HepG2 (cell line): ENCODE results near the gene KRTAP5-6. TPM values are rescaled to one million over a fixed set of nuclear protein-coding genes. Genes with fewer than 3 reads are reported as not detected.

Experiments used
- ASH2L ChIP-seq: fragments of 300-600, 200-600 bp; sonication (generic); IDR thresholded peaks from 2 replicates; pipeline ENCODE4 v1.7.0; 2017; ENCODE audit warnings: low read depth, mild to moderate bottlenecking, moderate library complexity, mixed read lengths, low read length; ENCODE audit not compliant: insufficient read length
- CHD4 ChIP-seq: fragments of 200-600 bp; sonication (generic); IDR thresholded peaks from 2 replicates; pipeline ENCODE4 v1.7.0; 2017; ENCODE audit warnings: mild to moderate bottlenecking, low read length, borderline replicate concordance
- CREB1 ChIP-seq, 2 experiments: fragments of 450-650 bp in 1 of 2; IDR thresholded peaks; 2 replicates each; pipeline ENCODE4 v1.6.1; 2016 to 2017; ENCODE audit warnings: control low read depth in 1 of 2, mild to moderate bottlenecking in 1 of 2, missing compliant biosample characterization in 1 of 2, missing genetic modification characterization in 1 of 2
- HNRNPL ChIP-seq: fragments of 200-400 bp; formaldehyde crosslinking; IDR thresholded peaks from 2 replicates; pipeline ENCODE4 v1.6.1; 2017; ENCODE audit warnings: mild to moderate bottlenecking, low read depth, low read length
- IRF2 ChIP-seq: IDR thresholded peaks from 2 replicates; pipeline ENCODE4 v1.6.1; 2018; ENCODE audit warnings: missing genetic modification reagents, missing compliant biosample characterization
- NR2F1 ChIP-seq, 2 experiments: fragments of 450-650 bp in 1 of 2; formaldehyde crosslinking in 1 of 2; IDR thresholded peaks; 2 replicates each; pipeline versions ENCODE4 v1.5.0 to v1.6.1; 2016 to 2020; ENCODE audit warnings: mild to moderate bottlenecking in 1 of 2, missing compliant biosample characterization in 1 of 2, missing genetic modification reagents in 1 of 2, moderate library complexity in 1 of 2
- TBX3 ChIP-seq: fragments of 450-650 bp; IDR thresholded peaks from 2 replicates; pipeline ENCODE4 v1.6.1; 2017; ENCODE audit warnings: antibody characterized with exemption, mild to moderate bottlenecking, inconsistent platforms, borderline replicate concordance
- TEAD3 ChIP-seq: optimal IDR thresholded peaks from 2 replicates; pipeline ENCODE3; 2016; ENCODE audit warnings: borderline replicate concordance
- ZNF331 ChIP-seq: sonication (generic); formaldehyde crosslinking; IDR thresholded peaks from 2 replicates; pipeline ENCODE4 v1.4.0; 2020; ENCODE audit warnings: missing genetic modification reagents
- ZNF337 ChIP-seq: sonication (generic); formaldehyde crosslinking; IDR thresholded peaks from 2 replicates; pipeline ENCODE4 v1.5.1; 2020; ENCODE audit warnings: missing genetic modification reagents, low read depth, mild to moderate bottlenecking, borderline replicate concordance
- ZNF547 ChIP-seq: sonication (generic); formaldehyde crosslinking; IDR thresholded peaks from 2 replicates; pipeline ENCODE4 v1.5.1; 2020; ENCODE audit warnings: mild to moderate bottlenecking, missing genetic modification reagents
- ZNF577 ChIP-seq: sonication (generic); formaldehyde crosslinking; IDR thresholded peaks from 2 replicates; pipeline ENCODE4 v1.4.0; 2020; ENCODE audit warnings: mild to moderate bottlenecking, low read depth, missing genetic modification reagents, borderline replicate concordance
- polyA plus RNA-seq, 8 experiments: library from polyadenylated mRNA; depleted of rRNA in 3 of 8; stranded (reverse) in 7 of 8; unstranded in 1 of 8; fragments of >200 nt; fragmentation: Illumina TruSeq in 4 of 8; extraction: Trizol in 4 of 8; gene quantifications; 2 replicates each; pipeline versions ENCODE4 v1.2.1 to v1.2.3, GENCODE V29; 2011 to 2016; ENCODE audit warnings: low read depth in 4 of 8, missing spikeins in 1 of 8, mixed read lengths in 1 of 8; ENCODE audit not compliant: insufficient read depth in 1 of 8
- total RNA-seq, 5 experiments: library from RNA; depleted of rRNA; stranded (reverse); fragments of >200 nt; fragmentation: Illumina TruSeq; extraction: Trizol; gene quantifications; 2 replicates each; pipeline ENCODE4 v1.2.3, GENCODE V29; 2016; ENCODE audit warnings: low read depth in 1 of 5
- TF ChIP-seq, protein P1 (sequence below): sonication (generic); formaldehyde crosslinking; IDR thresholded peaks from 2 replicates; pipeline ENCODE4 v1.8.0; 2022; ENCODE audit warnings: missing genetic modification reagents, mild to moderate bottlenecking, inconsistent platforms, borderline replicate concordance
- TF ChIP-seq, protein P2 (sequence below): IDR thresholded peaks from 2 replicates; pipeline ENCODE4 v1.6.1; 2016; ENCODE audit warnings: low read depth
- TF ChIP-seq, protein P3 (sequence below): sonication (generic); formaldehyde crosslinking; IDR thresholded peaks from 2 replicates; pipeline ENCODE4 v1.4.0; 2020; ENCODE audit warnings: missing genetic modification reagents
- TF ChIP-seq, protein P4 (sequence below): sonication (generic); formaldehyde crosslinking; IDR thresholded peaks from 2 replicates; pipeline ENCODE4 v1.4.0; 2020; ENCODE audit warnings: missing genetic modification reagents
- TF ChIP-seq, protein P5 (sequence below): IDR thresholded peaks from 2 replicates; pipeline ENCODE4 v1.6.1; 2016; ENCODE audit warnings: mild to moderate bottlenecking
- TF ChIP-seq, protein P6 (sequence below): sonication (generic); formaldehyde crosslinking; conservative IDR thresholded peaks from 2 replicates; pipeline ENCODE4 v1.4.0; 2020; ENCODE audit warnings: missing genetic modification reagents

Gene KRTAP5-6
- total and polyA plus RNA-seq, 2 of the 13 experiments (the other 11 are each of a cell fraction or from before 2014, with no cell fraction given), result not detected

DNA sequence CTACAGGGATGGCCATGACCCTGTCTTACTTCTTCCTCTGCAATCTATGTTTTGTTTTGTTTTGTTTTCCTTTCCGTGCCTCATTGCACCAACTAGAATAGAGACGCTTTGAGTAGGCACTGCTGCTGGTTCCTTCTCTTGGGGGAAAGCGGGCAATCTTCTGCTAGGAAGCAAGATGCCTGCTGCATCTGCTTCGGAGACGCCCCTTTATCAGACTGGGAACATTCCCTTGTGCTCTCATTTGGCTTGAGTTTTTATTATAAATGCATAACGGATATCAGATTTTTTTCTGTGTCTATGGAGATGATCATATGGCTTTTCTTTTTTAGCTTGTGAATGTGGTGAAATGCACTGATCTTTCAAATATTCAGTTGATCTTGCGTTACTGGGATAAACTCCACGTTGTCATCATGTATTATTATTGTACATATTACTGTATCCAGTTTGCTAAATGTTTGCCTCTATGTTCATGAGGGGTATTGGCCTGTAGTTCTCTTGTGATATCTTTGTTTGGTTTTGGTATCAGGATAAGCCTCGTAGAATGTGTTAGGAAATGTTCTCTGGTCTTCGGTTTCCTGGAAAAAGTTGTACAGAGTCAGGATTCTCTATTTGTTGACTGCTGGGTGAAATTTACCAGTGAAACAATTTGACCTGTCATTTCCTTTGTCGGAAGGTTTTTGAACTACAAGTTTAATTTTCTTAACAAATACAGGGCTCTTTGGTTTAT is 23.4 kb upstream of the KRTAP5-6 start (continued):
- TF ChIP-seq, protein P1, sequence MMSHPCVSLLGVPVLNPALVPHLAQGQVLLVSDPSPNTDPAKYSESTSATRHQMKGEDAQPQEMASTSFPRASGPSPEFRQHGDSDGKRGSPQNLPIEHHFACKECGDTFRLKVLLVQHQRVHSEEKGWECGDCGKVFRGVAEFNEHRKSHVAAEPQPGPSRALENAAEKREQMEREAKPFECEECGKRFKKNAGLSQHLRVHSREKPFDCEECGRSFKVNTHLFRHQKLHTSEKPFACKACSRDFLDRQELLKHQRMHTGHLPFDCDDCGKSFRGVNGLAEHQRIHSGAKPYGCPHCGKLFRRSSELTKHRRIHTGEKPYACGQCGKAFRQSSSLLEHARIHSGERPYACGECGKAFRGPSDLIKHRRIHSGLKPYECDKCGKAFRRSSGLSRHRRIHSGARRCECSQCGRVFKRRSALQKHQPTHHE (CRISPR knock-in tag), result no peak
- TF ChIP-seq ZNF547, result no peak
- TF ChIP-seq, protein P2, sequence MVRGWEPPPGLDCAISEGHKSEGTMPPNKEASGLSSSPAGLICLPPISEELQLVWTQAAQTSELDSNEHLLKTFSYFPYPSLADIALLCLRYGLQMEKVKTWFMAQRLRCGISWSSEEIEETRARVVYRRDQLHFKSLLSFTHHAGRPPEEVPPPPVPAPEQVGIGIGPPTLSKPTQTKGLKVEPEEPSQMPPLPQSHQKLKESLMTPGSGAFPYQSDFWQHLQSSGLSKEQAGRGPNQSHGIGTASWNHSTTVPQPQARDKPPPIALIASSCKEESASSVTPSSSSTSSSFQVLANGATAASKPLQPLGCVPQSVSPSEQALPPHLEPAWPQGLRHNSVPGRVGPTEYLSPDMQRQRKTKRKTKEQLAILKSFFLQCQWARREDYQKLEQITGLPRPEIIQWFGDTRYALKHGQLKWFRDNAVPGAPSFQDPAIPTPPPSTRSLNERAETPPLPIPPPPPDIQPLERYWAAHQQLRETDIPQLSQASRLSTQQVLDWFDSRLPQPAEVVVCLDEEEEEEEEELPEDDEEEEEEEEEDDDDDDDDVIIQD (CRISPR knock-in tag), result peak; percentile 40; the same call in 1 of the 2 replicates
- TF ChIP-seq ZNF577, result no peak
- TF ChIP-seq TBX3, result 0 out of 2 replicates have a peak, but pooled peaks have one; percentile 41
- TF ChIP-seq ASH2L, result no peak
- no peak for TF ChIP-seq HNRNPL
- TF ChIP-seq CREB1 (IDR thresholded peaks at IDR 0.05), result no peak
- TF ChIP-seq CREB1 (CRISPR knock-in tag; IDR thresholded peaks at IDR 0.05), result 0 out of 2 replicates have a peak, but pooled peaks have one; percentile 37
- TF ChIP-seq ZNF331, result peak; percentile 38; the same call in 1 of the 2 replicates
- peak; percentile 69; the same call in 1 of the 2 replicates for TF ChIP-seq IRF2 (CRISPR knock-in tag)
- TF ChIP-seq, protein P3, sequence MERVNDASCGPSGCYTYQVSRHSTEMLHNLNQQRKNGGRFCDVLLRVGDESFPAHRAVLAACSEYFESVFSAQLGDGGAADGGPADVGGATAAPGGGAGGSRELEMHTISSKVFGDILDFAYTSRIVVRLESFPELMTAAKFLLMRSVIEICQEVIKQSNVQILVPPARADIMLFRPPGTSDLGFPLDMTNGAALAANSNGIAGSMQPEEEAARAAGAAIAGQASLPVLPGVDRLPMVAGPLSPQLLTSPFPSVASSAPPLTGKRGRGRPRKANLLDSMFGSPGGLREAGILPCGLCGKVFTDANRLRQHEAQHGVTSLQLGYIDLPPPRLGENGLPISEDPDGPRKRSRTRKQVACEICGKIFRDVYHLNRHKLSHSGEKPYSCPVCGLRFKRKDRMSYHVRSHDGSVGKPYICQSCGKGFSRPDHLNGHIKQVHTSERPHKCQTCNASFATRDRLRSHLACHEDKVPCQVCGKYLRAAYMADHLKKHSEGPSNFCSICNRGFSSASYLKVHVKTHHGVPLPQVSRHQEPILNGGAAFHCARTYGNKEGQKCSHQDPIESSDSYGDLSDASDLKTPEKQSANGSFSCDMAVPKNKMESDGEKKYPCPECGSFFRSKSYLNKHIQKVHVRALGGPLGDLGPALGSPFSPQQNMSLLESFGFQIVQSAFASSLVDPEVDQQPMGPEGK (CRISPR knock-in tag), result peak; percentile 51
- TF ChIP-seq CHD4, result 0 out of 2 replicates have a peak, but pooled peaks have one; percentile 27
- peak; percentile 60 for TF ChIP-seq TEAD3 (CRISPR knock-in tag)
- 0 out of 4 replicates have a peak, but pooled peaks of 1 of the 2 experiments have one; percentile 17 for TF ChIP-seq NR2F1 (CRISPR knock-in tag; IDR thresholded peaks at IDR 0.05)
- TF ChIP-seq, protein P4, sequence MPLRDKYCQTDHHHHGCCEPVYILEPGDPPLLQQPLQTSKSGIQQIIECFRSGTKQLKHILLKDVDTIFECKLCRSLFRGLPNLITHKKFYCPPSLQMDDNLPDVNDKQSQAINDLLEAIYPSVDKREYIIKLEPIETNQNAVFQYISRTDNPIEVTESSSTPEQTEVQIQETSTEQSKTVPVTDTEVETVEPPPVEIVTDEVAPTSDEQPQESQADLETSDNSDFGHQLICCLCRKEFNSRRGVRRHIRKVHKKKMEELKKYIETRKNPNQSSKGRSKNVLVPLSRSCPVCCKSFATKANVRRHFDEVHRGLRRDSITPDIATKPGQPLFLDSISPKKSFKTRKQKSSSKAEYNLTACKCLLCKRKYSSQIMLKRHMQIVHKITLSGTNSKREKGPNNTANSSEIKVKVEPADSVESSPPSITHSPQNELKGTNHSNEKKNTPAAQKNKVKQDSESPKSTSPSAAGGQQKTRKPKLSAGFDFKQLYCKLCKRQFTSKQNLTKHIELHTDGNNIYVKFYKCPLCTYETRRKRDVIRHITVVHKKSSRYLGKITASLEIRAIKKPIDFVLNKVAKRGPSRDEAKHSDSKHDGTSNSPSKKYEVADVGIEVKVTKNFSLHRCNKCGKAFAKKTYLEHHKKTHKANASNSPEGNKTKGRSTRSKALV (CRISPR knock-in tag), result 0 out of 2 replicates have a peak, but pooled peaks have one; percentile 47
- no peak for TF ChIP-seq ZNF337
- TF ChIP-seq, protein P5, sequence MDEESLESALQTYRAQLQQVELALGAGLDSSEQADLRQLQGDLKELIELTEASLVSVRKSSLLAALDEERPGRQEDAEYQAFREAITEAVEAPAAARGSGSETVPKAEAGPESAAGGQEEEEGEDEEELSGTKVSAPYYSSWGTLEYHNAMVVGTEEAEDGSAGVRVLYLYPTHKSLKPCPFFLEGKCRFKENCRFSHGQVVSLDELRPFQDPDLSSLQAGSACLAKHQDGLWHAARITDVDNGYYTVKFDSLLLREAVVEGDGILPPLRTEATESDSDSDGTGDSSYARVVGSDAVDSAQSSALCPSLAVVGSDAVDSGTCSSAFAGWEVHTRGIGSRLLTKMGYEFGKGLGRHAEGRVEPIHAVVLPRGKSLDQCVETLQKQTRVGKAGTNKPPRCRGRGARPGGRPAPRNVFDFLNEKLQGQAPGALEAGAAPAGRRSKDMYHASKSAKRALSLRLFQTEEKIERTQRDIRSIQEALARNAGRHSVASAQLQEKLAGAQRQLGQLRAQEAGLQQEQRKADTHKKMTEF (CRISPR knock-in tag), result peak; percentile 72
- TF ChIP-seq, protein P6, sequence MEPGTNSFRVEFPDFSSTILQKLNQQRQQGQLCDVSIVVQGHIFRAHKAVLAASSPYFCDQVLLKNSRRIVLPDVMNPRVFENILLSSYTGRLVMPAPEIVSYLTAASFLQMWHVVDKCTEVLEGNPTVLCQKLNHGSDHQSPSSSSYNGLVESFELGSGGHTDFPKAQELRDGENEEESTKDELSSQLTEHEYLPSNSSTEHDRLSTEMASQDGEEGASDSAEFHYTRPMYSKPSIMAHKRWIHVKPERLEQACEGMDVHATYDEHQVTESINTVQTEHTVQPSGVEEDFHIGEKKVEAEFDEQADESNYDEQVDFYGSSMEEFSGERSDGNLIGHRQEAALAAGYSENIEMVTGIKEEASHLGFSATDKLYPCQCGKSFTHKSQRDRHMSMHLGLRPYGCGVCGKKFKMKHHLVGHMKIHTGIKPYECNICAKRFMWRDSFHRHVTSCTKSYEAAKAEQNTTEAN (CRISPR knock-in tag), result 0 out of 2 replicates have a peak, but pooled peaks have one; percentile 17
